ENCODE data around the gene ADK.

DNA sequence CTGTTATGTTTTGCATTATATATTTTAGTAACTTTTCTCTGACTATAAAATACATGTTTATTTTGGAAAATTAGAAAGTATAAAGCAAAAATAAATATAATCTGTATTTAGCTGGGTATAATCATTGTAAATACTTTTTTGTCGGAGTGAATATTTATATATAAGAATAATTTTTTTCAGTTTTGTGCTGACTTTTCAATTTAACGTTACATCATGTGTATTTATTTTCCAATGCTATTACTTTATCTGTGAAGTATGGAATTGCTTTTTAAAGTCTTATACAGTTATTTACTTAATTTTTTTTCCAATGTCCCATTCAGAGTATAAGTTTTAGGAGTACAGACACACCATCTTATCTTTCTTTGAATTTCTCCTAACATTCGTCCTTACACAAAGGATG, 15.6 kb upstream of the ADK start:
- TF ChIP-seq, protein P1, sequence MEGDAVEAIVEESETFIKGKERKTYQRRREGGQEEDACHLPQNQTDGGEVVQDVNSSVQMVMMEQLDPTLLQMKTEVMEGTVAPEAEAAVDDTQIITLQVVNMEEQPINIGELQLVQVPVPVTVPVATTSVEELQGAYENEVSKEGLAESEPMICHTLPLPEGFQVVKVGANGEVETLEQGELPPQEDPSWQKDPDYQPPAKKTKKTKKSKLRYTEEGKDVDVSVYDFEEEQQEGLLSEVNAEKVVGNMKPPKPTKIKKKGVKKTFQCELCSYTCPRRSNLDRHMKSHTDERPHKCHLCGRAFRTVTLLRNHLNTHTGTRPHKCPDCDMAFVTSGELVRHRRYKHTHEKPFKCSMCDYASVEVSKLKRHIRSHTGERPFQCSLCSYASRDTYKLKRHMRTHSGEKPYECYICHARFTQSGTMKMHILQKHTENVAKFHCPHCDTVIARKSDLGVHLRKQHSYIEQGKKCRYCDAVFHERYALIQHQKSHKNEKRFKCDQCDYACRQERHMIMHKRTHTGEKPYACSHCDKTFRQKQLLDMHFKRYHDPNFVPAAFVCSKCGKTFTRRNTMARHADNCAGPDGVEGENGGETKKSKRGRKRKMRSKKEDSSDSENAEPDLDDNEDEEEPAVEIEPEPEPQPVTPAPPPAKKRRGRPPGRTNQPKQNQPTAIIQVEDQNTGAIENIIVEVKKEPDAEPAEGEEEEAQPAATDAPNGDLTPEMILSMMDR (IDR thresholded peaks at IDR 0.05): no peak
- TF ChIP-seq POLR2A (IDR thresholded peaks at IDR 0.05) (no peak), POLR2AphosphoS5 (IDR thresholded peaks at IDR 0.05) (no peak)

Data from stomach (tissue), 4 donors.